Tibial nerve (tissue), 4 donors: ENCODE measurements around the gene H2AZ2. TPM values are rescaled to one million over a fixed set of nuclear protein-coding genes. Genes with fewer than 3 reads are reported as not detected.

ENCODE experiments used
- DNase-seq, 2 donors: peaks; one replicate each; pipeline ENCODE4 v3.0.0-alpha.2; 2019; ENCODE audit warnings: low spot score in 2 of 2
- H3K27ac ChIP-seq, 4 donors: fragments of 200-600 bp; sonication (generic) in 3 of 4; one replicate each; pipeline ENCODE4 v1.5.1; 2017 to 2019; ENCODE audit warnings: mild to moderate bottlenecking in 1 of 4
- H3K27me3 ChIP-seq, 2 donors: fragments of 200-600 bp; sonication (generic) in 1 of 2; one replicate each; pipeline versions ENCODE4 v1.5.1 to v1.6.0; 2017 to 2019
- H3K36me3 ChIP-seq, 3 donors: fragments of 200-600 bp; sonication (generic); one replicate each; pipeline ENCODE4 v1.5.1; 2018 to 2019
- H3K4me1 ChIP-seq, 4 donors: fragments of 200-600 bp; sonication (generic) in 3 of 4; one replicate each; pipeline ENCODE4 v1.5.1; 2017 to 2019
- H3K4me3 ChIP-seq, 4 donors: fragments of 200-600 bp; sonication (generic) in 3 of 4; one replicate each; pipeline ENCODE4 v1.5.1; 2017 to 2019; ENCODE audit warnings: mild to moderate bottlenecking in 1 of 4, moderate library complexity in 1 of 4
- H3K9me3 ChIP-seq, 4 donors: fragments of 200-600 bp; sonication (generic) in 3 of 4; one replicate each; pipeline ENCODE4 v1.5.1; 2017 to 2019
- EP300 ChIP-seq, 2 donors: sonication (generic); formaldehyde crosslinking; IDR thresholded peaks; one replicate each; pipeline ENCODE4 v1.6.1; 2017; ENCODE audit warnings: antibody characterized with exemption in 2 of 2, mild to moderate bottlenecking in 1 of 2
- POLR2A ChIP-seq, 2 donors: fragments of 450-650 bp; IDR thresholded peaks; one replicate each; pipeline ENCODE4 v1.6.1; 2017; ENCODE audit warnings: antibody characterized with exemption in 2 of 2, mild to moderate bottlenecking in 2 of 2, moderate library complexity in 2 of 2
- WGBS, 2 donors: methylation state at CpG; one replicate each; pipeline ENCODE4 v1.1.5; 2018; 5-methylcytosine and 5-hydroxymethylcytosine counted together
- total RNA-seq, 4 donors: library from RNA; depleted of rRNA; stranded (reverse); fragments of >200 nt; gene quantifications; one replicate each; pipeline ENCODE4 v1.1.0, GENCODE V29; 2016
- TF ChIP-seq, protein P1 (sequence below), 5 experiments: fragments of 200-600 bp in 3 of 5; fragments of 450-650 bp in 2 of 5; sonication (generic) in 3 of 5; IDR thresholded peaks; one replicate each; pipeline ENCODE4 v1.5.1; 2016 to 2019; ENCODE audit warnings: antibody characterized with exemption in 5 of 5, mild to moderate bottlenecking in 3 of 5, moderate library complexity in 2 of 5

Gene H2AZ2
- total RNA-seq, 4 donors from 2014 or later: 97.5 to 136 (median 126) TPM

DNA sequence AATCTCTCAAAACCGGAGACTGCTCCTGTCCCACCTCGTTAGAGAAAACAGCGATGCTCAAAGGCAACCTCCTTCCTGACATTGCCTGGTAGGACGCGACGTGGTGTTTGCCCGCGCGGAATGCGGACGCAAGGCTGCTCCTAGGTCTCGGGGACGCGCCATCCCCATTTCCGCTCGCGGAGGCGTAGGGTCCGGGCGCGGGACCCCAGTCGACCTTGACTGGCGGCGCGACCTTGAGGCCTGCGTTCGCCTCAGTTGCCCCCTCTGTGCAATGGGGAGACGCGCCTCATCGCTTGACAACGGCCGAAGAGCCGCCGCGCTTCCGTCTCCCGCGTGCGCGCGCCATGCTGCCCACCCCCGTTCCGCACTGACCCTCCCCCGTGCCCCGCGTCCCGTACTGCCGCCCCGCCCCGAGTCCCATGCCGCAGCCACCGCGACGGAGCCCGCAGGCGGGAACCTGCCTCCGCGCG lies 51.8 kb downstream of the H2AZ2 start:
- peaks cover 0 to 34% (median 19%) of the 10 kb centered on the region in 4 donors for H3K4me1 ChIP-seq
- peak in 1 of 2 donors; percentile 21 for DNase-seq
- TF ChIP-seq POLR2A (IDR thresholded peaks at IDR 0.05): no peak
- TF ChIP-seq, protein P1, sequence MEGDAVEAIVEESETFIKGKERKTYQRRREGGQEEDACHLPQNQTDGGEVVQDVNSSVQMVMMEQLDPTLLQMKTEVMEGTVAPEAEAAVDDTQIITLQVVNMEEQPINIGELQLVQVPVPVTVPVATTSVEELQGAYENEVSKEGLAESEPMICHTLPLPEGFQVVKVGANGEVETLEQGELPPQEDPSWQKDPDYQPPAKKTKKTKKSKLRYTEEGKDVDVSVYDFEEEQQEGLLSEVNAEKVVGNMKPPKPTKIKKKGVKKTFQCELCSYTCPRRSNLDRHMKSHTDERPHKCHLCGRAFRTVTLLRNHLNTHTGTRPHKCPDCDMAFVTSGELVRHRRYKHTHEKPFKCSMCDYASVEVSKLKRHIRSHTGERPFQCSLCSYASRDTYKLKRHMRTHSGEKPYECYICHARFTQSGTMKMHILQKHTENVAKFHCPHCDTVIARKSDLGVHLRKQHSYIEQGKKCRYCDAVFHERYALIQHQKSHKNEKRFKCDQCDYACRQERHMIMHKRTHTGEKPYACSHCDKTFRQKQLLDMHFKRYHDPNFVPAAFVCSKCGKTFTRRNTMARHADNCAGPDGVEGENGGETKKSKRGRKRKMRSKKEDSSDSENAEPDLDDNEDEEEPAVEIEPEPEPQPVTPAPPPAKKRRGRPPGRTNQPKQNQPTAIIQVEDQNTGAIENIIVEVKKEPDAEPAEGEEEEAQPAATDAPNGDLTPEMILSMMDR (IDR thresholded peaks at IDR 0.05): no peak
- no peak for TF ChIP-seq EP300 (IDR thresholded peaks at IDR 0.05)
- H3K27me3 ChIP-seq: no peaks in the 10 kb centered on the region
- WGBS, 2 donors: 0 to 1% methylated on average over 20 to 38 of the region's 59 CpGs
- peaks cover 5 to 19% (median 10%) of the 10 kb centered on the region in 3 donors for H3K36me3 ChIP-seq
- peak overlapping the region; percentile 59 to 95 (median 76) for H3K4me3 ChIP-seq
- peak overlapping the region; percentile 96 to 100 (median 100) for H3K27ac ChIP-seq
- no peaks in the 10 kb centered on the region for H3K9me3 ChIP-seq

DNA sequence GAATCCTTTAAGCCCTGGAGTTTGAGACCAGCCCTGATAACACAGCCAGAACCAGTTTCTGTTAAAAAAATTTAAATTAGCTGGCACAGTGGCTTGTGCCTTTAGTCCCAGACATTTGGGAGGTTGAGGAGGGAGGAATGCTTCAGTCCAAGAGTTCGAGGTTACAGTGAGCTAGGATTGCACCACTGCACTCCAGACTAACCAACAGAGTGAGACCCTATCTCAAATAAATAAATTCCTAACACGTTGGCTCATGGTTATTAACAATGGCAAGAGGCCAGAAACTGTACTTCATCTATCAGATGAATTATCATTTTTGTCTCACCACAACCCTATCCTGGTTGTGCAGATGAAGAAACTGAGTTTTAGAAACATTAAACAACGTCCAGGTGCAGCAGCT lies 53.6 kb downstream of the H2AZ2 start:
- Histone ChIP-seq H3K4me3 (no peak overlapping the region), H3K9me3 (no peaks in the 10 kb centered on the region), H3K4me1 (peaks cover 0 to 24% (median 17%) of the 10 kb centered on the region in 4 donors), H3K27me3 (no peaks in the 10 kb centered on the region), H3K27ac (no peak overlapping the region), H3K36me3 (peaks cover 0 to 2% (median 0%) of the 10 kb centered on the region in 3 donors)
- TF ChIP-seq EP300 (IDR thresholded peaks at IDR 0.05): no peak
- TF ChIP-seq POLR2A (IDR thresholded peaks at IDR 0.05): no peak
- TF ChIP-seq, protein P1 (IDR thresholded peaks at IDR 0.05): no peak
- no peak for DNase-seq
- WGBS, 2 donors: 38 to 44% methylated on average over 3 of the region's 3 CpGs

DNA sequence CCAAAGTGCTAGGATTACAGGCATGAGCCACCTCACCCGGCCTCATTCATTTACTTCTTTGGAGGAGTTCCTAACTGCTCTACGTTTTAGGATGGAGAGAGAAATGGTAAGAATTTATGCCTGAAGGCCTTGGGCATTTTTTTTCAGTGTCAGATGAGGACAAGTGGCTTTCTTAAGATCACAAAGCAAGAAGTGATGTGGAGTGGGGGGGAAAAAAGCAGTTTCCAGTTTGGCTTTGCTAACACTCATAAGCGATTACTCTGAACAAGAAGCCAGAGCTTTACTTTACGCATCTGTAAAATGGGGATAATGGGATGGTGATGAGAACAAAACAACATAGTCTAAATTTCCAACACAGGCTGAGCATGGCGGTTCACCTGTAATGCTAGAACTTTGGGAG lies 54.0 kb downstream of the H2AZ2 start:
- Histone ChIP-seq H3K27ac (no peak overlapping the region), H3K9me3 (no peaks in the 10 kb centered on the region), H3K4me1 (peaks cover 0 to 20% (median 13%) of the 10 kb centered on the region in 4 donors), H3K27me3 (no peaks in the 10 kb centered on the region), H3K4me3 (no peak overlapping the region), H3K36me3 (no peaks in the 10 kb centered on the region)
- WGBS, 2 donors: 63 to 67% methylated on average over 5 of the region's 5 CpGs
- no peak for DNase-seq
- no peak for TF ChIP-seq EP300 (IDR thresholded peaks at IDR 0.05)
- TF ChIP-seq, protein P1 (IDR thresholded peaks at IDR 0.05): no peak
- no peak for TF ChIP-seq POLR2A (IDR thresholded peaks at IDR 0.05)

DNA sequence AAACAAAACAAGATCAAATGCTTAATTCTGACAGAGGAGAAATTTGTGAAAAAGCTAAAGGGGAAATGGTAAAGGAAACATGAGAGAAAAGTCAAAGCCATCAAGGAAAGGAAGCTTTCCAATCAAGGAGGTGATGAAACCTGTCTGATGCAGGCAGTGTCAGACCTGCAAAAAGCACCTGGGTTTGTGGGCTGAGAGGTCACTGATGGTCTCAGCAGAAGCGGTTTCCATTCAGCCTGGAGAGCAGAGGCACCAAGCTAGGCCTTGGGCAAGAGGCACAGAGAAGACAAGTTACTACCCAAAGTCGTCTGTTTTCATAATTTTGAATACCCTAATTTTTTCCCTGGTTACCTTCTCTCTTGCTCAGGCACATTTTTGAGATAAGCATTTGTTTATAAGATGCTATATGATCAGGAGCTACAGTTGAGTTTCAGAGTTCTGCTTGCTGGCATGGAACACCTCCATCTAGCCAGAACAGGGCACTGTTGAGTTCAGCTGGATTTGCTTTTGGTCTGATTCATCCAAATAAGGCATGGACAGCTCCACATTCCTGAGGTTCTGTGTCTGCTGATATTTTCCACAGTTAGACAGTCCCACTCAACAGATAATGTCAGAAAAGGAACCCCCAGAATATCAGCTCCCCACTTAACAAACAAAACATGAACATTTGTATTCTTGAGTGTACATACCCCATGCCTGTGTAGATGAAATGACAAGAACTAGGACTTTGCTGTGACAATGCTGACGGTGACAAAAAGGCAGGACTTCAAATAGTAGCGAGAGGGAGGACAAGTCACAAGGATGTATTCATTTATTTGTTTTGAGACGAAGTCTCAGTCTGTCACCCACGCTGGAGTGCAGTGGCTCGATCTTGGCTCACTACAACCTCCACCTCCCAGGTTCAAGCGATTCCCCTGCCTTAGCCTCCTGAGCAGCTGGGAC lies 56.3 kb downstream of the H2AZ2 start:
- H3K4me1 ChIP-seq: peaks cover 0 to 8% (median 2%) of the 10 kb centered on the region in 4 donors
- H3K36me3 ChIP-seq: no peaks in the 10 kb centered on the region
- H3K27ac ChIP-seq: peak overlapping the region in 1 of 4 donors; percentile 23
- 74 to 75% methylated on average over 8 of the region's 8 CpGs for WGBS, 2 donors
- no peaks in the 10 kb centered on the region for H3K27me3 ChIP-seq
- DNase-seq: no peak
- TF ChIP-seq EP300 (IDR thresholded peaks at IDR 0.05) (no peak), POLR2A (IDR thresholded peaks at IDR 0.05) (no peak)
- TF ChIP-seq, protein P1 (IDR thresholded peaks at IDR 0.05): no peak
- H3K4me3 ChIP-seq: no peak overlapping the region
- H3K9me3 ChIP-seq: no peaks in the 10 kb centered on the region

DNA sequence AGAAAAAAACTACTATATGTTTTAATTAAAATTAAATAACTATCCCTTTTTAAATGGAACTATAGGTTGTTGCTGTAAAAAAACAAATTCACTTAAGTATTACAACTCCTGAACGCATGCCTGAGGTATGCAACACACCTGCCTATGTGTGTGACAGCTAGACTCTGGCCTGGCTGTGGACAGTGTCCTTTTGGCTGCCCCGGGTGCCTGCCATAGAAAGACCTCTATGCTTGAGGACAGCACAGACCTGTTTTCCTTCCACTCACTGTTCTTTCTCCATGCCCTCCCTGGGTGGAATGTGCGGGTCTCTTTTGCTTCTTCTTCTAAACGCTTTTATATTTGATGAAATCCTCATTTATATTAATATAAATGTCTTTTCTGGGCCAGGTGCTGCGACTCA lies 57.9 kb downstream of the H2AZ2 start:
- no peak overlapping the region for H3K4me3 ChIP-seq
- TF ChIP-seq, protein P1 (IDR thresholded peaks at IDR 0.05): no peak
- TF ChIP-seq POLR2A (IDR thresholded peaks at IDR 0.05) (no peak), EP300 (IDR thresholded peaks at IDR 0.05) (no peak)
- H3K27ac ChIP-seq: no peak overlapping the region
- no peaks in the 10 kb centered on the region for H3K9me3 ChIP-seq
- H3K27me3 ChIP-seq: no peaks in the 10 kb centered on the region
- 83 to 85% methylated on average over 5 of the region's 5 CpGs for WGBS, 2 donors
- no peak for DNase-seq
- no peaks in the 10 kb centered on the region for H3K36me3 ChIP-seq
- no peaks in the 10 kb centered on the region for H3K4me1 ChIP-seq
